Tibial nerve (tissue), 4 donors: ENCODE data around the gene APOC3.

Source experiments
- EP300 ChIP-seq, 2 donors: sonication (generic); formaldehyde crosslinking; IDR thresholded peaks; one replicate each; pipeline ENCODE4 v1.6.1; 2017; ENCODE audit warnings: antibody characterized with exemption in 2 of 2, mild to moderate bottlenecking in 1 of 2
- POLR2A ChIP-seq, 2 donors: fragments of 450-650 bp; IDR thresholded peaks; one replicate each; pipeline ENCODE4 v1.6.1; 2017; ENCODE audit warnings: antibody characterized with exemption in 2 of 2, mild to moderate bottlenecking in 2 of 2, moderate library complexity in 2 of 2
- TF ChIP-seq, protein P1 (sequence below), 5 experiments: fragments of 200-600 bp in 3 of 5; fragments of 450-650 bp in 2 of 5; sonication (generic) in 3 of 5; IDR thresholded peaks; one replicate each; pipeline ENCODE4 v1.5.1; 2016 to 2019; ENCODE audit warnings: antibody characterized with exemption in 5 of 5, mild to moderate bottlenecking in 3 of 5, moderate library complexity in 2 of 5

DNA sequence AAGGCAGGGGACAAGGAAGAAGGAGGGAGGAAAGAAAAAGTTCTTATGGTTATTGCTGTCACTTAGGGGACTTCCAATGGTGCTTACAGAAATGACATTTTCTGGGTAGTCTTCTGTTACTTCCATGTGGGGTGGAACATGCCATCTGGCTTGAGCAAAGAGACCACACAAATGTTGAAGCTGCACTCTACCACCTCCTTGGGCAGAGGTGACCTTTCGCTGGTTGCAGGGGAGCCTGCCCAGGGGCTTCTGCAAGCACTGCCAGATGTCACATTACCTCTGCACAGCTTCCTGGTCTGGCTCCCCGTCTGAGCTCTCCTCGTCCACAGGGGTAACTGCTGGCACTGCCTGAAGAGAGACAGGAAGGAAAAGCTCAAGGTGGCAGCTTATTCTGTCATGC lies 40.3 kb downstream of the APOC3 start:
- TF ChIP-seq, protein P1, sequence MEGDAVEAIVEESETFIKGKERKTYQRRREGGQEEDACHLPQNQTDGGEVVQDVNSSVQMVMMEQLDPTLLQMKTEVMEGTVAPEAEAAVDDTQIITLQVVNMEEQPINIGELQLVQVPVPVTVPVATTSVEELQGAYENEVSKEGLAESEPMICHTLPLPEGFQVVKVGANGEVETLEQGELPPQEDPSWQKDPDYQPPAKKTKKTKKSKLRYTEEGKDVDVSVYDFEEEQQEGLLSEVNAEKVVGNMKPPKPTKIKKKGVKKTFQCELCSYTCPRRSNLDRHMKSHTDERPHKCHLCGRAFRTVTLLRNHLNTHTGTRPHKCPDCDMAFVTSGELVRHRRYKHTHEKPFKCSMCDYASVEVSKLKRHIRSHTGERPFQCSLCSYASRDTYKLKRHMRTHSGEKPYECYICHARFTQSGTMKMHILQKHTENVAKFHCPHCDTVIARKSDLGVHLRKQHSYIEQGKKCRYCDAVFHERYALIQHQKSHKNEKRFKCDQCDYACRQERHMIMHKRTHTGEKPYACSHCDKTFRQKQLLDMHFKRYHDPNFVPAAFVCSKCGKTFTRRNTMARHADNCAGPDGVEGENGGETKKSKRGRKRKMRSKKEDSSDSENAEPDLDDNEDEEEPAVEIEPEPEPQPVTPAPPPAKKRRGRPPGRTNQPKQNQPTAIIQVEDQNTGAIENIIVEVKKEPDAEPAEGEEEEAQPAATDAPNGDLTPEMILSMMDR (IDR thresholded peaks at IDR 0.05), result no peak
- TF ChIP-seq EP300 (IDR thresholded peaks at IDR 0.05) (no peak), POLR2A (IDR thresholded peaks at IDR 0.05) (no peak)
